Medulla oblongata (tissue), 1 donor: ENCODE measurements around the gene PITPNM3.

ENCODE experiments used
- DNase-seq: peaks from one replicate; pipeline ENCODE4 v3.0.0-alpha.2; 2015; ENCODE audit errors: extremely low spot score

PITPNM3 gene

DNA sequence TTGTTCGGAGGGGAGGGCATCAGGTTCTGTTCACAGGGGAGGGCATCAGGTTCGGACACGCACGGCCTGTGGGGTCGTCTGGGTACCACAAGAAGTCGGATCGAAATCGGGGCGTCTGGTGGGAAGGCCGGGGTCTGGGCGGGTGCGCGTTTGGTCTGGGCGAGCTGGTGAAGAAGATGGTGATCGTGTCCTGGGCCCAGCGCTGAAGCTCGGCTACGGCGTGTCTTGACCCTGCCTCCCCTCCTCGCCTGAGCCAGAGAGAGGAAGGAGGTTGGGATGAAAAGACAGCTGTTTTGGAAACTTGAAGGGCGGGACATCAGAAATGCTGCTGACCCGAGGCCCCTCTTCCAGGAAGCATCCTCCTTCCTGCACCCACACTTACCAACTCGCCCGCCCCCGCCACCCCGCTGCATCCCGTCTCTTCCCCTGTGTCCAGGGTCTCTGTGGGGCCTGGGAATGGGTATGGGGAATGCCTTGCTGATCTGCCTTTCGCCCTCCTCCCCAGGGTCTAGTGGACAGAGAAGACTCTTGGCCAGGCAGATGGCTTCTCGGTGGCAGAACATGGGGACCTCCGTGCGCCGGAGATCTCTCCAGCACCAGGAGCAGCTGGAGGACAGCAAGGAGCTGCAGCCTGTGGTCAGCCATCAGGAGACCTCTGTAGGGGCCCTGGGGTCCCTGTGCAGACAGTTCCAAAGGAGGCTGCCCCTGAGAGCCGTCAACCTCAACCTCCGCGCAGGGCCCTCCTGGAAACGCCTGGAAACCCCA is 111.6 kb downstream of the PITPNM3 start:
- DNase-seq = no peak

GRCh38 chr17:6443692-6444570 is 112.4 kb downstream of the PITPNM3 start, which contains the start of gene PIMREG:
Gene PIMREG, plus strand, starts transcription at chr17:6444455. Its CDS starts 656 bp downstream, at chr17:6445111.
- peak; percentile 95 for DNase-seq

DNA sequence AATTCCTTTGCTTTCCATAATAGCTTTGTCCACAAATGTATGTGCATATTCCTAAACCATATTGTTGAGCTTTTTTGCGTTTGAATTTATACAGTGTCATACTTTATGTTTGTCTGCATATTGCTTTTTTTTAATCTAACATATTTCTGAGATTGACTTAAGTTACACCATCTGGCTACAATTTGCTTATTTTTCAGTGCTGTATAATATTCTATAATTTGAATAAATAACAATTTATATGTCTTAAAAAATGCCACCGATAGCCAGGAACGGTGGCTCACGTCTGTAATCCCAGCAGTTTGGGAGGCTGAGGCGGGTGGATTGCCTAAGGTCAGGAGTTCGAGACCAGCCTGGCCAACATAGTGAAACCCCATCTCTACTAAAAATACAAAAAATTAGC is 113.6 kb downstream of the PITPNM3 start:
- no peak for DNase-seq

DNA sequence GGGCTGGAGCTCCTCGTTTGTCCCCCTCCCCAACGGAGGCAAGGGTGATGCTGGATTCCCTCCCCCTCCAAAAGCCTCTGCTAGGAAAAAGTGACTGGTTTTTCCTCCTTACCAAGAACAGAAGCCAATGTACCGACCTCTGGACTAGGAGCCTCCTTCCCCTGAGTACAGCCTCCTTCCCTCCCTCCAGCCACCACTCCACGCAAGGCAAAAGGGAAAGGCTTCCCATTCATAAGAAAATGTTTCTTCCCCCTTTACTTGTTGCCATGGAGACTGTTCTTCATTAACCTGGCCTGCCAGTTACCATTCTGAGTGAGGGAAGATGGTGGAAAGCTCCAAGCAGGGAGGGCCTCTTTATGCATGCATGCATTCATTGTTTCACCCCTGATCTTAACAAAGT is 116.4 kb downstream of the PITPNM3 start:
- DNase-seq = no peak

DNA sequence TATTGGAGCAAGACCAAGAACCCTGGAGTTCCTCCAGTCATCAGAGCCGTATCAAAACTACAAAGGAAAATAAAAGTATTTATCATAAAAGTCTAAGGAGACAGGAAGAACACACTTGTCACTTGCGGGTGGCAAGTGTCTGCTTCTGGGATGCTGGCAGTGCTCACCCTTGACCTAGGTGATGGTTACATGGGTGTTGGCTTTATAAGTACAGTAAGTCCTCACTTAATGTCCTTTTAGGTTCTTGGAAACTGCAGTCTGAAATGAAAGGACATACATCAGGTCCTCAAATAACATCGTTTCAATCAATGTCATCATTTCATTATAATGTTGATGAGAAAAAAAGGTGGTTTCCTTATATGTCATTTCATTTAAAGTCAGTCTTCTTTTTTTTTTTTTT is 118.4 kb downstream of the PITPNM3 start:
- no peak for DNase-seq

DNA sequence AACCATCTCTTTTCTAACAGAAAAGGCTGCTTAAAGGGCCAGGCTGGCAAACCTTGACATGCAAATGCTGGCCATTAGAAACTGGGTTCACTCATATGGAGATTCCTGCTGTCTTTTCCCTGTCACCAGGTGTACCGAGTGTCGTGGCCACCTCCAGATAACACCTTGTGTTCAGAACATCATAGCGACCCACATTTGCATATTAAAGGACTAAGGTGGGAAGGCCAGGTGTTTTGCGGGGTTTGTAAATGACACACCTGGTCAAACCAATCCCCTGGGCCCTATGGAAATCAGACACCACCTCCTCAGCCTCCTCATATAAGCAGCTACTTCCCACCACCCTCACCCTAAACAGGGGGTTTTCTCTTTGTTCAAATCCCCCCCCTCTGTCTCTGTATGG is 118.9 kb downstream of the PITPNM3 start:
- no peak for DNase-seq

- peak; percentile 72 for DNase-seq
These were observed 120.4 kb downstream of the PITPNM3 start for GRCh38 chr17:6435968-6436367.

- DNase-seq = no peak
These were observed 121.3 kb downstream of the PITPNM3 start, which contains the start of gene AIPL1 for GRCh38 chr17:6435051-6435450. Gene AIPL1, minus strand, starts transcription at chr17:6435121. Its CDS starts 17 bp downstream, at chr17:6435104.

- DNase-seq = no peak
These were observed 125.6 kb downstream of the PITPNM3 start for GRCh38 chr17:6430769-6431168.

- no peak for DNase-seq
These were observed 127.1 kb downstream of the PITPNM3 start for GRCh38 chr17:6429266-6429665.

GRCh38 chr17:6428207-6428965 is 128.0 kb downstream of the PITPNM3 start:
- no peak for DNase-seq

DNA sequence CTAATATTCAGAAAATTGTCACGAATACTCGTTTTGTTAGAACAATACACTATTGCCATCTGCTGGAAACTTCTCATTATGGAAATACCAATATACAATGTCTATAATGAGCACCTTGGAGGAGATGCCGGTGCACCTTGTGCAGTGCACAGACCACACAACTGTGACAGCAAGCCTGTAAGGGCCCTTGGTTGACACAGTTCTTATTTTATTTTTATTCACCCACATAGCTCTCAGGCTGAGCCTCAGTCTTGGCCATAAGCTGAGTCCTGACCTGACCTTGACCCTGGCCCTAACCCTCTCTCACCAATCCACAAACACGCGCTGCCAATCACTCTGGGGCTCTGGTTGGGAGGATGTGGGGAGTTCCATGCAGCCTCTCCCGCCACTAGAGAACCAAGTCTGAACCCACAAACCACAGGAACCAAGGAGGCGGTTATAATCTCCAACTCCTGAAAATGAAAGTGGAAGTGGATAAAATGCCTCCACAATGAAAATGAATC is 129.0 kb downstream of the PITPNM3 start:
- peak; percentile 38 for DNase-seq

GRCh38 chr17:6426356-6427101 is 129.8 kb downstream of the PITPNM3 start:
- DNase-seq = no peak

DNA sequence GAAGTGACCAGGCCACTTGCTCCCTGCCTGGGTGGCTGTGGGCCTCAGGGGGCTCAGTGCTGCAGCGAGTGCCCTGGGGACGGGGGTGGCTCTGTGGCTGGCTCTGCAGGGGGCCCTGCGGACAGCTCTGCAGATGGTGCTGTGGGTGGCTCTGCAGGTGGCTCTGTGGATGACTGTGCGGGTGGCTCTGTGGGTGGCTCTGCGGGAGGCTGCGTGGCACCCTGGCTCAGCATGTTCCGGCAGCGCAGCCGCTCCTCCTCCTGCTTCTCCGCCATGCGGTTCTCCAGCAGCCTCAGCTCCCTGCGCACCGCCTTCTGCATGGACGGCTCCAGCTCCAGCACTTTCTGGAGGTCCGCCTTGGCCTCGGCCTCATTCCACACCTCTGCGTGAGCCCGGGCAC is 130.9 kb downstream of the PITPNM3 start:
- DNase-seq = no peak

- no peak for DNase-seq
These were observed 132.4 kb downstream of the PITPNM3 start for GRCh38 chr17:6423931-6424330.

DNA sequence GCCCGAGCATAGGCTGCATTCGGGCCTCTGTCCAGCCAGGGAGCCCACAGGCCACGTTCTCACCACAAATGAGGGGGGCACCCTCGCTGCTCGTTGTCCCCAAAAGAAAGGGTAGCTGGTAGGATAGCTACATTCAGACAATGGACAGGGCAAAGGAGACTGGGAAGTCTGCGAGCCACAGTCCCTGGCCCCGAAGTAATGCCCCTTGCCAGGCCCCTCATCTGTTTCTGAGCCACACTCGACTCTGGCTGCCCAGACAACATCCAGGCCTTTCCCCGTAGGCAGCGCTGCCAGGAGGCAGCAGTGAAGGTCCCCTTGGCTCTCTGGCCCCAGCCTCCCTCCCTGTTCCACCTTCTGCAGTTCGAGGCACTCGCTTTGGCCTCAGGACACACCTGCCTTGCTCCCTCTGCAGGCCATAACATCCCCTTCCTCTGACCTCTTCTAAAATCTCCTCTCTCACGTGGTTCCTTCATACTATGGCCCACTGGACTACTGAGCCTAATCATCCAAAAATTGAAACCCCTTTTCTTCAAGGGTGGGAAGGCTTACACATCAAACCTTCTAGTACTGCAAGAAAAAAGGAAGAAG is 133.6 kb downstream of the PITPNM3 start:
- no peak for DNase-seq

DNA sequence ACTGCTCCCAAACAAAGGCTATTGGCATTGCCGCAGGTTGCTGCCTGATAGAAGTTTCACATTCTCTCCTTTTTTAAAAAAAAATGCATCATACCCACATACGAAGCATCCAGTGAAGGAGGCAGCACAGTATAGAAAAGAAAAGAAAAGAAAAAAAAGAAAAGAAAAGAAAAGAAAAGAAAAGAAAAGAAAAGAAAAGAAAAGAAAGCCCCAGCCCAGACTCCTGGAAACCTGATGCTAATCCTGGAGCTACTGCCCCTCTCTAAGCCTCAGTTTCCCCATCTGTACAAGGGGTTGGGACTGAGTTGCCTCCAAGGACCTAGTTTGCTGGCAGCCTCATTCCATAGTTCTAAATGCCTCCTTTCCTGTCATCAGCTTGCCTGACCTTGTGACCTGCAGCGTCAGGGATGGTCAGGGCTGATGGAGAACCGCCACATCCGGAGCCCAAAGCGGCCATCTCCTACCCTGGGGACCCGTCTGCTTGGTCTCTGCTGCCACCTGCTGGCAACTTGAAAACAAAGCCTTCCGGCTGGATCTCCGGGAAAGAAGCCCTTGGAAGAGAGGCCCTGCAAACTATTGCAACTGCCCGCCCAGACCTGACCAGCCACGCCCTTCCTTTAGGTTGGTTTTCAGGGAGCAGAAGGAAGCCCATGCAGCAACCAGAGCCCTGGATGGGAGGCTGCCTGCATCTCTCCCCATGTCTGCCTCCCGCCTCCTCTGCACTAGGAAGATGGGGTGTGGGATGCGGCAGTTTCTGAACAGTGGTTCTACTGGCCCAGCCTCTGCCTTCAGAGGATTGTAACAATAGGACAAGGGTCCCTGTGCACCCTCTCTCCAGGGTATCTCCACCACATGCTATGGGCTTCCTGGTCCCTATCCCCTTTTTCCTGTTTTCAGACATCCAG is 134.4 kb downstream of the PITPNM3 start:
- peak; percentile 91 for DNase-seq

DNA sequence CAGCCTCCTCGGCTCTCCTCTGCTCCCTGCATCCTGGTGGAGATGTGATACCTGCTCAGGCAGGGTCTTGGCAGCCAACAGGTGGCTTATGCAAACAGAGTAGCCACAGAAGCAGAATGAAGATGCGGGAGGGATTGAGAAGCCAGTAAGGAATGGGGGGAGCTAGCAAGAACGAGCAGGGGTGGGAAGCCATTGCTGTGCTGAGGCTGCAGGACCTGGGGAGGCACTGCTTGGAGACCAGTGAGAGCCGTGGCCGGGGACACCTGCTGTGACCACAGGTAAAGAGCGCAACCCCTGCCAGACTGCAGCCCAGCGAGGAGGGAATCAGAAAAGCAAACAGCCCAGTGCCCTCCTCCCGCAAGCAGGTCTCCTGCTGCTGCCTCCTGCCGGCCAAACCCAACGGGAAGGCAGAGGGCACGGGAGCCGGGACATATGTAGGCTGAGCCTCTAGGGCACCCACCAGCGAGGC is 136.1 kb downstream of the PITPNM3 start:
- DNase-seq = no peak

DNA sequence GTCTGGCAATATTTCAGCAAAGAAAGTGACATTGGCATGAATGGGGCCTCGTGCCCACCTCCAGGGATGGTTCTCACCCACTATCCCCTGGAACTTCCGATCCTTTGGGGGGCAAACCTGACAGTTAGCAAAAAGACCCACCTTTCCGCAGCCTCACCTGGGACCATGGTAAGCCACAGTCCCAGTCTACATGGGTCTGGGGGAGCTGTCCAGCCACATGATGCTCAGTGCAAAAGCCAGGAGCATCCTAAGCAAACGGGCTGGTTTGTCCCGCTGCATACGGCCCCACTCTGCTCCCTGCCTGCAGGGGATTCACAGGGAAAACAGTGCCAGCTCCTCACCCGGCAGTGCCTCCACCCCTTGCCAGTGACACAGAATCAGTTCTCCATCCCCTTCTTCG is 140.7 kb downstream of the PITPNM3 start:
- DNase-seq = no peak
